GM12874 (cell line): ENCODE results near the gene NAALADL2.

ENCODE experiments used
- CTCF ChIP-seq: IDR thresholded peaks from 2 replicates; pipeline ENCODE4 v1.5.1; 2011; ENCODE audit warnings: low read depth, mild to moderate bottlenecking, control low read depth, low read length, moderate library complexity; ENCODE audit not compliant: insufficient read depth

NAALADL2 gene

DNA sequence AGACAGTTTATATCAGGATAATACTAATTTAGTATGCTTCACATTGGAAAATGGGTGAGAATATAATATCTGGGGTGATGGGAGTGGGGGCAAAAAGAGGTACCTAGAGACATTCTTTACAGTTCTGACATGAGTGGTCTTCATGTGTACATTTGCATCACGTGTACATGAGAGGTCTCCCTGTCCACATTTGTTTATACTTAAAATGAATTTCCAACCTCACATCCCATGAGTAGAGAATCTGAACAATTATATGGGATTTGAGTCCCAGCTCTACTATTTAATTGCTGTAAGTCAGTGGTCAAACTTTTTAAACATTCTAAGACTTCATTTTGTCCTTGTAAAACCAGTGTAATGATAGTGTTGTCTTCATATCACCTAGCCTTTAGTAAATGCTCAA, 408.4 kb downstream of the NAALADL2 start:
- no peak for TF ChIP-seq CTCF

GRCh38 chr3:175269394-175269793, 410.3 kb downstream of the NAALADL2 start:
- no peak for TF ChIP-seq CTCF

- TF ChIP-seq CTCF, result no peak
Measured at GRCh38 chr3:175270198-175270837, 411.2 kb downstream of the NAALADL2 start.

DNA sequence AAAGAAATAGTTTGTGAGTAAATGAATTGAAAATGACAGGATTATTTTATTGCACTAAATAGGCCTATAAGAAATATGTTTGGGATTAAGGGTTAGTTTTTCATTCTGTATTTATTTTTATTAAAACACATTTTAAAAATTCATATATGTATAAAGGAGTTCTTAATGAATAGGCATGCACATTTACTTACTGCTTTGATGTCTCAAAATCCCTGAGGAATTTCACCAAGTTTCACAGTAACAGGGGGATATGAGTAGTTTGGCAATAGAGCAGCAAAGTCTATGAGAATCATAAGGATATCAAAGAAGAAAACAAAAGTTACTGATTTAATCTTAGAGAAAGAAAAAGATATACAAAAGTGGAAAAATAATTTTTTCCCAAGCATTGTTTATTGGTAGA, 411.7 kb downstream of the NAALADL2 start:
- no peak for TF ChIP-seq CTCF

GRCh38 chr3:175272392-175272791, 413.3 kb downstream of the NAALADL2 start:
- TF ChIP-seq CTCF, result no peak

DNA sequence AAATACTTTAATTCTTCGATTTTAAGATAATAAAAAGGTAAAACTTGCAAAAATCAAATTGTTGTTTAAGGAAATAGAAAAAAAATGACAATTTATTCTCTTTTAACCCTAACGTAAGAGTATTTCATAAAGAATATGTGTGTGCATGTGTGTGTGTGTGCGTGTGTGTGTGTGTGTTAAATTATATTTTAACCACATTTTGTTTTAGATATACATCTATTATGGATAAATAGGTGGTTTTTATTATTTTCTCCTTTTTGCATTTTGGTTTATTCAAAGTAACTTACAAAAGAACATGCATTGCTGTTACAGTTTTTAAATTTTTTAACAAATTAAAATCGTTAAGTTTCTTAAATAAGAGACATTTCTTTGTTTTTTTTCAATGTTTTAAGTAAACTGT, 414.4 kb downstream of the NAALADL2 start:
- TF ChIP-seq CTCF, result no peak

- no peak for TF ChIP-seq CTCF
Measured at GRCh38 chr3:175274056-175274455, 414.9 kb downstream of the NAALADL2 start.
